ENCODE results near the gene FBRSL1.

FBRSL1 gene

DNA sequence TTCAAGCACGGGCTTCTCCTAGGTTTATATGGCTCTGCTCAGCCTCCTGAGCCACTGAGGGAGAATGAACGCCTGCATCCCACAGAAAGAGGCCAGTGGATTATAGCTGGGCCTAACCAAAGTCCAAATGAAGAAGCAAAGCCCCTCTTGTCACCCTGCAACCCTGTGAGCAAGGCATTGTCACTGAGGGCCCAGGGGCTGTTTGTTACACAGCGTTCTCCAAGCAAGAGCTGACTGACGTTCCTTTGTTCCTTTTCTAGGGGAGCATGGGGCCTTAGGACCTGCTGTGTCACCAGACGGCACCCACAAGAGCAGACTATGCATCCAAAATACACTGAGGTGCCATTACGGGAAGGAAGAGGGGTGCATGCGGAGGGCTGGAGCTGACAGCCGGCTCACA is 4.3 kb upstream of the FBRSL1 start:
- FAIRE-seq, result no peak

DNA sequence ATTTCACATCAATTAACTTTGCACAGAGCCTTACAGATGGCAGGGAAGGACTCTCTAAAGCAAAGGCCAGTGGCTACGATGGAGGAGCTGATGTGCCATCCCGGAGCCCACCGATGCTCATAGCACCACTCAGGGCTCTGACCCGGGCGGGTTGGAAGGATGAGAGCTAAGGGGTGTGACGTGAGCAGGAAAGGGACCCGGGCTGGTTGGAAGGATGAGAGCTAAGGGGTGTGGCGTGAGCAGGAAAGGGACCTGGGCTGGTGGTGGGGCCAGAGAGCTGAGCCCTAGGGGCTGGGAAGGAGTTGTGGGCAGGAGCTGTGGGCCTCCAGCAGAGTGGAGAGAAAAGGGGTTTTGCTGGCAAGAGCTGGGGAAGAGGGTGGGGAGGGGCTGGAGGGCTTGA is 3.8 kb upstream of the FBRSL1 start:
- no peak for FAIRE-seq

GRCh38 chr12:132486576-132486975 is 3.4 kb upstream of the FBRSL1 start:
- FAIRE-seq, result no peak

- no peak for FAIRE-seq
Observed at GRCh38 chr12:132487311-132487741, 2.6 kb upstream of the FBRSL1 start.

DNA sequence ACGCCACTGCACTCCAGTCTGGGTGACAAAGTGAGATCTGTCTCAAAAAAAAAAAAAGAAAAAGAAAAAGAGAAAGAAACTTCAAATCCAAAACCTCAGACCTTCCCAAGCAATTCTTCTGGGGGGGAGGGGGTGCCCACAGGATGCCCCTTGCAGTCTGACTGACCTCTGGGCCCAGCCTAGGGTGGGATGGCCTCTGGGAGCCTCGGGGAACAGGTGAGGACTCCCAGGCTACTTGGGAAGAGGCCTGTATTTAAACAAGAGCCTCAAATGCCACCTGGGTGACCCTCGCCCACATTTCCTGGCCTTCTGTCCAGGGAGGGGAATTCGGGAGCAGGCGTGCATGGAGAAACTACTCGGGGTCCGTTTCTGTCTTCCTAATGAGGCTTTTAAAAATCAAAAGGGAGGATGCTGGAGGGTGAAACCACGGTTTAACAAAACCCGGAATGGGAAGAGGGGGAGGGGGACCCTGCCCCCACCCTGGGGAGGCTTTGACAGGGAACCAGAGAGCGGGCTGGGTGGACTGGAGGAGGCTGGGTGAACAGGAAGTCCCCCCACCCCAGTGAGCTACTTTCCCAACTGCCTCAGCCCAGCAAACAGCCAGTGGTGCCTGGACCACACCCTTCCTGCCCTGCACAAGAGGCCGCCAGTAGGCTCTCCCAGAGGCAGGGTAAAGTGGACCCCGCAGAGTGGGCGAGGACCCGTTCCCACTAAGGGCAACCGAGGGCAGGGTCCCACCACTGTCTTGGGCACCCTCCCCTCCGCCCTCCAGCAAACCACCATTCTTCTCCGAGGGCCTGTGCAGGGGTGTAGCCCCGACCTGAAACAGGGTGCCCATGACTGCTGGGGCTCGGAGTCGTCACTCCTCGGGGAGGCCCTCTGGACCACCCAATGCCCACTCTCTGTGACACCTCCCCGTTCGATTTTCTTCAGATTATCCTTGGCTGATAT is 1.5 kb upstream of the FBRSL1 start:
- FAIRE-seq, result no peak

- no peak for FAIRE-seq
Observed at GRCh38 chr12:132489078-132489601, 811 bp upstream of the FBRSL1 start.

- no peak for FAIRE-seq
Observed at GRCh38 chr12:132490422-132491137, 629 bp downstream of the FBRSL1 start.

DNA sequence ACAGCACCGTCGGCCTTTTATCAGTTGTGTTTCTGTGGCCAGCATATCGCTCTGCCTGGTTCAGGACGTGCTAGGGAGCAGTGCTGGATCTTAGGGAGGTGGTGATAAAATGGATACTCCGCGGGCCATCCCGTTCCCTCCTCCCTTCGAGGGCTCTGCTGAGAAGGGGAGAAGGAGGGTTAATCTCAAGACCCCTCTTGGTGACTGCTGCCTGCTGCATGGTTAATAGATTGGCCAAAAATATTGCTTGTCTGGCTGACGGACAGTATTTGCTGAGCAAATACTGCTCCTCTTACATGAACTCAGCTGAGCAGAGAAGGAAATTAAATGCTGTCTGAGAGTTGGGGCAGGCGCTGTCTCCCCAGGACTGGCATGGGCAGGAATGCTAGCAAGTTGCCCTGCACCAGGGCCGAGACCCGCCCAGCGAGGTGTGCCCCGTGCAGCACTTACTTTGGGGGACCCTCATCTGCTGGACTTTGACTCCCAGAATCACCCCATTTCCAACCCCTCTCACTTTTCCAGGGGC is 1.2 kb downstream of the FBRSL1 start:
- no peak for FAIRE-seq

DNA sequence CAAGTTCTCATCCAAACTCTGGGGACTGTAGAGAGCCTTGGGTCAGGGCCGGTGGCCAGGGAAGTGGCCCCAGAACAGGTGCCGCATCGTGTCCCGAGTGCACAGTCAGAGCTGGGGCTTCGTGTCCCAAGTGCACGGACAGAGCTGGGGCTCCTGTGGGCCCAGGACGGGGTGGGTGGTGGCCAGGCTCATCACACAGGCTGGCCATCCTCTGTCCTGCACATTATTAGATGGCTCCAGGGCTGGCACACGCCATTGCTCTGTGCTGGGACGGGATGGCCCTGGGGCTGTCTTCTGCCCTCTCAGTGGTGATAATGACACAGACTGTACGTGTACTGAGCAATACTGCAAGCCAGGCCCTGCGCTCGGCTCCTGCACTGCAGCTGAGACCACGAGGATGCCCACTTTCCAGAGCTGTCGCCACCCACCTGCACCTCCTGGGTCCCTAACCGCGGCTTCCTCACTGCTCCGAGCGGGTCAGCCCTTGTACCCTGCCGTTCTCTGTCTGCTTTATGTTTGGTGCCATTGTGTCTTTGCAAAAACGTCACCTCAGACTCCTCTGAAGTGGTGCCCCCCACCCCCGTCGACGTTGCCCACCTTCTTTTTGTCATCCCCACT is 1.9 kb downstream of the FBRSL1 start:
- no peak for FAIRE-seq

- no peak for FAIRE-seq
Observed at GRCh38 chr12:132492522-132492921, 2.6 kb downstream of the FBRSL1 start.

DNA sequence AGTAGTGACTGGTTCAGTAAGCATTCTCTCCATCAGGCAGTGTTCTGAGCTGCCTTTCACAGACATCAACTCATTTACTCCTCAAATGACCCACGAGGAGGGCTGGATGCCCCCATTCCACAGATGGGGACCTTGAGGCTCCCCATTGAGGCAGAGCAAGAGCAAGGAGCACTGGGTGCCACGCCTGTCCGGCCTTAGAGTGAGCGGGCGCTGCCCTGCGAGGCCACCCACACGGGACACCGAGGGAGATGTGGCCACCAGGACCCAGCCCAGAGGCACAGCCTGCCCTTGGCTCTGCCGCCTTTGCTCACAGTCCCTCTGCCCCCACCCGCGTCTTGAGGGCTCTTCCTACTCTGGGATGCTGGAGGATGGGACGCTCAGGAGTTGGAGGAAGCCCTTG is 3.0 kb downstream of the FBRSL1 start:
- FAIRE-seq, result no peak

GRCh38 chr12:132493482-132494178 is 3.7 kb downstream of the FBRSL1 start:
- FAIRE-seq, result no peak

GRCh38 chr12:132494294-132495164 is 4.6 kb downstream of the FBRSL1 start:
- FAIRE-seq, result no peak

GRCh38 chr12:132495165-132495544 is 5.2 kb downstream of the FBRSL1 start:
- FAIRE-seq, result no peak

DNA sequence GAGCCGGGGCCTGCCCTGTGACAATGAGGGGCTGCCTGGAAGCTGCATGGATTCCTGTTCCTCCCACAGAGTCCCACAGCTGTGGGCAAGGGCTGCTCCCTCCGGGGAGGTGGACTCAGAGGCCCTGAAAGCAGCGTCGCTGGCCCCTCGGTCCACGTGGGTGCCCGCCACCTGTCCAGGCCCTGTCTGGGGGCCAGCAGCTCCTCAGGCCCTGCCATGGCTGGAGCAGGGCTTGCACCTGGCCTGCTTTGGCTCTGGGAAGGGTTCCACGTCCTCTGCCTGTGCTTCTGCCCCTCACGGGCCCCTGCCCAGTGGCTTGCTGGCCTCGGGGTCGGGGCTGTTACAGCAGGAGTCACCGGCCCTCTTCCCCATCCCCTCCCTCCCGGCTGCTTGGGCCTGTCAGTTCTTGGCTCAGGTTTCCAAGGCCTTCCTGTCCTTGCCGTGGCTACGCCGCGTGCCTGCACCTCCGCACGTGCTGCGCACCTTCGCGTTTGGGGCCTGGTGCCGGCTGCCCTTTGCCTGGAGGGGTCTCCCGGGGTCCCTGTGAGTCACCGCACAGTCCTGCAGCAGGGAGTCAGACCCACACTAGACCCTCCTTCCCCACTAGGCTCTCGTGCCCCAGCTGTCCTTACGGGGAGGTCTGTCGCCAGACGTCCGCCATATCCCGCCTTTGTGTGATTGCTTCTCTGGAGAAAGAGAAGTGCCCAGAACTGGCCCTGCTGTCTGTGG is 5.8 kb downstream of the FBRSL1 start:
- no peak for FAIRE-seq

- no peak for FAIRE-seq
Observed at GRCh38 chr12:132496358-132496669, 6.4 kb downstream of the FBRSL1 start.

GRCh38 chr12:132496710-132497109 is 6.8 kb downstream of the FBRSL1 start:
- no peak for FAIRE-seq

DNA sequence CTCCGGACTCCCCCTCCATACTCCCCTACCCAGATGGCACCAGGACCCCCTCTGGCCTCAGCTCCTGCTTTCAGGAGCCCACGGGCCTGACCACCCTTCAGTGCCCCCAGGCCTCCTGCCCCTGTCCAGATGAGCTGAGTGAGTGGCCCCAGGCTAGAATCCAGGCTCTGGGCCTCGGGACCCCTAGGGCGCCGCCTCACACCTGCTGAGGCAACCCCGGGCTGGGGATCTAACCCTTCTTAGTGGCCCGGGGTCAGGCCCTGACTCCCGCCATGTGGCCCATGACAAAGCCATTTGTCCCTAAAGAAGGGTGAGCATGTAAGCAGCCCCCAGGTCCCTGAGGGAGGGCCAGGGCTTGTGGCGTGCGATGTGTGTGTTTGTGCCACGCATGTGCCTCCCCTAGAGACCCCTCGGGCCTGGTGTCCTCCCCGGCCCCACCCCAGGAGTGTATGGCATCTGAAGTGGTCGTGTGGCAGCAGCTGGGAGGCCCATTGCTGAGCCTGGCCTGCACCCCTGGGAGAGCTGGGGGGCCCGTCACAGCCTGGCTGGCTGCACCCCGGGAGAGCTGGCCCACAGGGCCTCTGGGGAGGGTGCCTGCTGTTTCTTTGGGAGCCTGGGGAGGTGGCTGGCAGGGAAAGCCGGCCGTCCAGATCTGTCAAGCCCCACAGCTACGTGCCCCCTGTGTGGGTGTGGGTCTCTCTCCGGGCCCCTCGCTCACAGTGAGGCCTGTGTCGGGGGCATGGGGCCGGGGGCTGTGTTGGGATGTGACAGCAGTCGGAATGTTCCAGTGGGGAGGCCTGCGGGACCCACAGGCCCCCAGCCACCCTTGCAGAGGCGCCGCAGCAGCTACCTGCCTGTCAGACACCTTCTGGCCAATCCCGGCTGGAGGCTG is 7.8 kb downstream of the FBRSL1 start:
- no peak for FAIRE-seq

GRCh38 chr12:132498931-132499330 is 9.0 kb downstream of the FBRSL1 start:
- FAIRE-seq, result no peak
